HEK293T (cell line): ENCODE results near the gene ERGIC3.
"Not testable (repeated sequence)": the region's sequence is repeated elsewhere in the genome, so short reads cannot be mapped to it uniquely, and the experiment has no call there.

Experiments
- CTCF ChIA-PET: fragments of 350-600 bp; formaldehyde crosslinking; extraction: SDS; loops from one replicate; lab custom pipeline; 2021; ENCODE audit warnings: antibody characterized with exemption, inconsistent platforms; lab: Yijun Ruan, JAX
- POLR2A ChIA-PET: fragments of 350-600 bp; formaldehyde crosslinking; extraction: SDS; loops from one replicate; lab custom pipeline; 2020; ENCODE audit warnings: antibody characterized with exemption, inconsistent platforms; lab: Yijun Ruan, JAX
- DNase-seq: peaks from one replicate; pipeline ENCODE4 v3.0.0; 2012; ENCODE audit warnings: mixed read lengths; ENCODE audit errors: extremely low spot score
- ARNT ChIP-seq: fragments of 450-650 bp; IDR thresholded peaks from 2 replicates; pipeline ENCODE4 v1.6.1; 2017; ENCODE audit warnings: mild to moderate bottlenecking
- BHLHE40 ChIP-seq: fragments of 450-650 bp; IDR thresholded peaks from 2 replicates; pipeline ENCODE4 v1.6.1; 2016; ENCODE audit warnings: mild to moderate bottlenecking, moderate library complexity, borderline replicate concordance
- CTBP1 ChIP-seq: fragments of 450-650 bp; IDR thresholded peaks from 2 replicates; pipeline ENCODE4 v1.6.1; 2016; ENCODE audit warnings: borderline replicate concordance
- ELF4 ChIP-seq: fragments of 450-650 bp; IDR thresholded peaks from 2 replicates; pipeline ENCODE4 v1.6.1; 2017; ENCODE audit warnings: antibody characterized with exemption
- FOXA1 ChIP-seq: fragments of 450-650 bp; IDR thresholded peaks from 2 replicates; pipeline ENCODE4 v1.6.1; 2016; ENCODE audit warnings: mild to moderate bottlenecking
- FOXK2 ChIP-seq: fragments of 450-650 bp; IDR thresholded peaks from 2 replicates; pipeline ENCODE4 v1.6.1; 2016; ENCODE audit warnings: mild to moderate bottlenecking
- FOXM1 ChIP-seq: fragments of 450-650 bp; IDR thresholded peaks from 2 replicates; pipeline ENCODE4 v1.6.1; 2017; ENCODE audit warnings: mild to moderate bottlenecking, borderline replicate concordance
- HDGF ChIP-seq: fragments of 450-650 bp; IDR thresholded peaks from 2 replicates; pipeline ENCODE4 v1.6.1; 2017; ENCODE audit warnings: antibody characterized with exemption, borderline replicate concordance
- L3MBTL2 ChIP-seq: fragments of 450-650 bp; conservative IDR thresholded peaks from 2 replicates; pipeline ENCODE4 v1.6.1; 2016; ENCODE audit warnings: mild to moderate bottlenecking
- LEF1 ChIP-seq: fragments of 450-650 bp; IDR thresholded peaks from 2 replicates; pipeline ENCODE4 v1.6.1; 2017; ENCODE audit warnings: mild to moderate bottlenecking, borderline replicate concordance
- NFRKB ChIP-seq: fragments of 450-650 bp; IDR thresholded peaks from 2 replicates; pipeline ENCODE4 v1.6.1; 2016; ENCODE audit warnings: mild to moderate bottlenecking, moderate library complexity
- SP1 ChIP-seq: fragments of 450-650 bp; IDR thresholded peaks from 2 replicates; pipeline ENCODE4 v1.6.1; 2017
- SUZ12 ChIP-seq: fragments of 450-650 bp; IDR thresholded peaks from 2 replicates; pipeline ENCODE4 v1.6.1; 2016; ENCODE audit warnings: mild to moderate bottlenecking
- TARDBP ChIP-seq: fragments of 450-650 bp; IDR thresholded peaks from 2 replicates; pipeline ENCODE4 v1.6.1; 2016
- ZNF384 ChIP-seq: fragments of 450-650 bp; IDR thresholded peaks from 2 replicates; pipeline ENCODE4 v1.6.1; 2016
- TF ChIP-seq, protein P1 (sequence below): fragments of 450-650 bp; IDR thresholded peaks from 2 replicates; pipeline ENCODE4 v1.6.1; 2016

ERGIC3 gene

DNA sequence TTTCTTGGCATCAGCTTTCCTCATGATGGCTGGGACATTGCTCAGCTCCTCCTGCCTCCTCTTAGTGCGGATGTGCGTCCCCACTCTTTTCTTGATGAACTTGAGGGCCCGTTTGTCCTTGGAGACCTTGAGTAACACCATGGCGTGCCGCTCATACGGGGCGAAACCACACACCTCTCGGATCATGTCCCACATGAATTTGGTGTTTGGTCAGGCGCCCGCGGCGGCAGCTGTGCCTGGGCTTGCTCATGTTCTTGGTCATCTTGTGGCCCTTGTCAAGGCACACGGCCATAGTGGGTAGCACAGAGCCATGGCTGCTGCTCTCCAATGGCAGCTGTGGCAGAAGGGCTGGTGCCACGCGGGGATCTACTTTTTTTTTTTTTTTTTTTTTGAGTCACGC is 2.6 kb downstream of the ERGIC3 start:
- no peak for DNase-seq
- TF ChIP-seq CTBP1 = no peak
- TF ChIP-seq NFRKB = no peak
- TF ChIP-seq ELF4 = no peak
- TF ChIP-seq, protein P1, sequence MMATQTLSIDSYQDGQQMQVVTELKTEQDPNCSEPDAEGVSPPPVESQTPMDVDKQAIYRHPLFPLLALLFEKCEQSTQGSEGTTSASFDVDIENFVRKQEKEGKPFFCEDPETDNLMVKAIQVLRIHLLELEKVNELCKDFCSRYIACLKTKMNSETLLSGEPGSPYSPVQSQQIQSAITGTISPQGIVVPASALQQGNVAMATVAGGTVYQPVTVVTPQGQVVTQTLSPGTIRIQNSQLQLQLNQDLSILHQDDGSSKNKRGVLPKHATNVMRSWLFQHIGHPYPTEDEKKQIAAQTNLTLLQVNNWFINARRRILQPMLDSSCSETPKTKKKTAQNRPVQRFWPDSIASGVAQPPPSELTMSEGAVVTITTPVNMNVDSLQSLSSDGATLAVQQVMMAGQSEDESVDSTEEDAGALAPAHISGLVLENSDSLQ = no peak
- TF ChIP-seq SUZ12 = no peak
- no peak for TF ChIP-seq FOXA1
- no peak for TF ChIP-seq HDGF
- CTCF ChIA-PET = no interaction called here
- POLR2A ChIA-PET = no interaction called here

DNA sequence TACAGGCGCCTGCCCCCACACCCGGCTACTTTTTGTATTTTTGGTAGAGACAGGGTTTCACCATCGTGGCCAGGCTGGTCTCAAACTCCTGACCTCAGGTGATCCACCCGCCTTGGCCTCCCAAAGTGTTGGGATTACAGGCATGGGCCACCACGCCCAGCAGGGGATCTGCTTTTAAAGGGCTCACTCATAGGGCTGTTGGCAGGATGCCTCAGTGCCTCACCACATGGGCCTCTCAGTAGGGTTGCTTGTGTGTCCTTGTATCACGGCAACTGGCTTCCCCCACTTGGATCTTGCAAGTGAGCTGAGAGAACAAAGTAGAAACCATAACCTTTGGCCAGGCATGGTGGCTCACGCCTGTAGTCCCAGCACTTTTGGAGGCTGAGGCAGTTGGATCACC is 3.1 kb downstream of the ERGIC3 start:
- POLR2A ChIA-PET, CTCF ChIA-PET, DNase-seq: not testable (repeated sequence)

DNA sequence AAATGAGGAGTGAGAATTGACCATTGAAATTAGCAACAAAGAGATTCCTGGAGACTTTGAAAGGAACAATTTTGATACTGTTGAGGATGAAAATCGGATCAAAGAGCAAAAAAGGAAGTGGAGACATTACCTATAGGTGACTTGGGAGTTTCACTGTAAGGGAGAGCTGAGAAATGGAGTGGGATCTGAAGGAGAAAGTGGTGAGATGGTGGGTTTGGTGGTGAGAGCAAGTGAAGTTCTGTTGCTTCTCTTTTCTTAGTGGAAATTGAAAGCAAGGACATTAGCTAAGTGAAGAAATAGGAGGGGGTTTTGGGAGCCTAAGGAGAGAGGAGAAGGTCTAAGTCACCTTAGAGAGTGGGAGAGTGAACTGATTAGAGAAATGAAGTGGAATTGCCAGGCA is 4.2 kb downstream of the ERGIC3 start:
- POLR2A ChIA-PET = no interaction called here

DNA sequence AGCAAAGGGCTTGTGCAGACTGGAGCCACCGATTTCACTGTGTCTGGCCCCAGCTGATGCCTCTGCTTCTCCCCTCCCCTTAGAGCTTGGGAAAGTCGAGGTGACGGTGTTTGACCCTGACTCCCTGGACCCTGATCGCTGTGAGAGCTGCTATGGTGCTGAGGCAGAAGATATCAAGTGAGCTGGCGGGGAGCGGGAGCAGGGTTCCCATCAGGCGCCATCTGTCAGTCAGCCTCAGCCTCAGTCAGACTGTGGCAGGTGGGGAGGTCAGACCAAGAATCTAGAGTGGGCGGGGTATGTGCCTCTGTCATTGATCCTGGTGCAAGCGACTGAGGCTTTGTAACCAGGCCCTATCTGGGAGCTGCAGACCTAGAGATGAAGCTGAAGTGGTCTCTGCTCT is 5.5 kb downstream of the ERGIC3 start:
- no peak for DNase-seq
- CTCF ChIA-PET = no interaction called here
- TF ChIP-seq ZNF384 (no peak), LEF1 (no peak), BHLHE40 (no peak), L3MBTL2 (no peak), HDGF (no peak), FOXA1 (no peak), NFRKB (no peak), TARDBP (no peak), CTBP1 (no peak), FOXM1 (no peak), ELF4 (no peak), FOXK2 (no peak), SUZ12 (no peak), ARNT (no peak), SP1 (no peak)
- TF ChIP-seq, protein P1 = no peak
- POLR2A ChIA-PET = no interaction called here

More for the DNA sequence above, 4.2 kb downstream of the ERGIC3 start:
- no peak for TF ChIP-seq NFRKB
- no peak for TF ChIP-seq ZNF384
- no peak for TF ChIP-seq BHLHE40
- TF ChIP-seq FOXK2 = no peak
- TF ChIP-seq CTBP1 = no peak
- CTCF ChIA-PET = no interaction called here
- no peak for DNase-seq

DNA sequence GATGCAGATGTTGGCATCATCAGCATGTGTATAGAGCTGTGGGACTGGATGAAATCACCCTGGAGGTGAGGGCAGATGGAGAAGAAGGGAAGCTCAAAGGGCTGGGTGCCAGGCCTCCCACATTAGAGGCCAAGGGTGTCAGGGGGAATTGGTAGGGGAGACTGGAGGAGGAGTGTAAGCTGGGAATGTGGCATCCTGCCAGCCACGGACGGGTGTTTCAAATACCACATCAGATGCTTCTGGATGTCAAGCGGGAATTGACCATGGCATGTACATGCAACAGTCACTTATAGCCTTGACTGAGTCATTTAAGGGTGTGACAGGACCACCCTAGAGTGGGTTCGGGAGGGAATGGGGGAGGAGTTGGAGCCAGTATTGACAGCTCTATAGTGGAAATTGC is 9.6 kb downstream of the ERGIC3 start:
- DNase-seq = no peak
- TF ChIP-seq FOXM1 (no peak), L3MBTL2 (no peak), TARDBP (no peak), FOXK2 (no peak), FOXA1 (no peak), BHLHE40 (no peak), SP1 (no peak), NFRKB (no peak), ZNF384 (no peak), ARNT (no peak), CTBP1 (no peak), ELF4 (no peak), SUZ12 (no peak), HDGF (no peak), LEF1 (no peak)
- TF ChIP-seq, protein P1 = no peak
- ChIA-PET POLR2A (interaction anchor here (1.1 to 4.8 kb wide), 2 partner anchors 9 to 12 kb away, joined by 4 to 20 read pairs; partner anchors contain the start of gene ERGIC3), CTCF (no interaction called here)

DNA sequence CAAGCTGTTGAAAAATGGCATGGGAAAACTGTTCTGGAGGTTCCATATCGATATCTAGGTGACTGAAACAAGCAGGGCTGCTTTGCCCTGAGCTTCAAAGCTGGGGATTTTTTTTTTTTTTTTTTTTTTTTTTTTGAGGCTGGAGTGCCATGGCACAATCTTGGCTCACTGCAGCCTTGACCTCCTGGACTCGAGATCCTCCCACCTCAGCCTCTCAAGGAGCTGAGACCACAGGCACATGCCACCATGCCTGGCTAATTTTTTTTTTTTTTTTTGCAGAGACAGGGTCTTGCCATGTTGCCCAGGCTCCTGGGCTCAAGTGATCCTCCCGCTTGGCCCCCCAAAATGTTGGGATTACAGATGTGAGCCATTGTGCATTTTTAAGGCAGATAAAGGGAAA is 11.0 kb downstream of the ERGIC3 start:
- ChIA-PET POLR2A (interaction anchor here (0.9 to 4.8 kb wide), 2 partner anchors 11 to 13 kb away, joined by 3 to 20 read pairs; partner anchors contain the start of gene ERGIC3), CTCF (interaction anchor here (0.5 kb wide), 1 partner anchor 20 kb away, joined by 3 read pairs; no protein-coding TSS in a partner anchor)
- TF ChIP-seq FOXK2 = no peak
- peak; percentile 37 for TF ChIP-seq ZNF384
- no peak for DNase-seq

DNA sequence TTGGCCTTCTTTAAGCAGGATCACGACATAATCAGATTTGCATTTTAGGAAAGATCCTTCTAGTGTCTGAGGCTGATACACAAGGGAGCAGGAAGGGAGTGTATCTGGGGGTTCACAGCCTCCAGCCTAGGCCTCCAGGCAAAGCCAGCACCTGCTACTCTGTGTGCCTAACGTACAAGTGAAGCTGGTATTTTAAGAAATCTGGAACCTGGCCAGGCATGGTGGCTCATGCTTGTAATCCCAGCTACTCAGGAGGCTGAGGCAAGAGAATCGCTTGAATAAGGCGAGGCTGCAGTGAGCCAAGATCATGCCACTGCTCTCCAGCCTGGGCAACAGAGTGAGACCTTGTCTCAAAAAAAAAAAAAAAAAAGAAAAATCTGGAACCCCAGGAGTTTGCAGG is 13.6 kb downstream of the ERGIC3 start:
- DNase-seq, CTCF ChIA-PET: not testable (repeated sequence)
- POLR2A ChIA-PET = interaction anchor here (0.7 kb wide), 1 partner anchor 16 kb away, joined by 3 read pairs; no protein-coding TSS in a partner anchor
